Immature natural killer cell (primary cell): ENCODE measurements around the gene CDKN2B-AS1. TPM values are rescaled to one million over a fixed set of nuclear protein-coding genes. Genes with fewer than 3 reads are reported as not detected.

Experiments used
- DNase-seq, 3 donors: peaks; one replicate each; pipeline ENCODE4 v3.0.0; 2022; ENCODE audit warnings: mixed read lengths in 1 of 3
- H3K27ac Mint-ChIP-seq, 6 donors: one replicate each; pipeline ENCODE4 v1.8.0; 2020; ENCODE audit warnings: mixed read lengths in 6 of 6, mild to moderate bottlenecking in 5 of 6, inconsistent platforms in 4 of 6, moderate library complexity in 3 of 6
- H3K27me3 Mint-ChIP-seq, 3 donors: one replicate each; pipeline ENCODE4 v1.8.0; 2020 to 2021; ENCODE audit warnings: low read depth in 3 of 3, mild to moderate bottlenecking in 3 of 3, mixed read lengths in 3 of 3, moderate library complexity in 3 of 3, inconsistent platforms in 1 of 3
- H3K36me3 Mint-ChIP-seq, 3 donors: one replicate each; pipeline ENCODE4 v1.8.0; 2020; ENCODE audit warnings: mixed read lengths in 3 of 3, inconsistent platforms in 2 of 3, mild to moderate bottlenecking in 2 of 3
- H3K4me1 Mint-ChIP-seq, 2 donors: one replicate each; pipeline ENCODE4 v1.8.0; 2020; ENCODE audit warnings: inconsistent platforms in 2 of 2, mild to moderate bottlenecking in 2 of 2, mixed read lengths in 2 of 2, moderate library complexity in 1 of 2
- H3K4me3 Mint-ChIP-seq, 5 donors: one replicate each; pipeline ENCODE4 v1.8.0; 2020; ENCODE audit warnings: mild to moderate bottlenecking in 5 of 5, mixed read lengths in 5 of 5, inconsistent platforms in 3 of 5, moderate library complexity in 3 of 5
- H3K9me3 Mint-ChIP-seq, 6 donors: one replicate each; pipeline ENCODE4 v1.8.0; 2020; ENCODE audit warnings: mild to moderate bottlenecking in 6 of 6, mixed read lengths in 6 of 6, inconsistent platforms in 4 of 6, moderate library complexity in 3 of 6
- polyA plus RNA-seq, 3 donors: library from polyadenylated mRNA; unstranded; fragments of 300-500 nt; fragmentation: Illumina TruSeq; gene quantifications; one replicate each; pipeline ENCODE4 v1.2.3, GENCODE V29; 2021

The CDKN2B-AS1 gene
- polyA plus RNA-seq, 3 donors from 2014 or later: 0.55 TPM; not detected in 2

DNA sequence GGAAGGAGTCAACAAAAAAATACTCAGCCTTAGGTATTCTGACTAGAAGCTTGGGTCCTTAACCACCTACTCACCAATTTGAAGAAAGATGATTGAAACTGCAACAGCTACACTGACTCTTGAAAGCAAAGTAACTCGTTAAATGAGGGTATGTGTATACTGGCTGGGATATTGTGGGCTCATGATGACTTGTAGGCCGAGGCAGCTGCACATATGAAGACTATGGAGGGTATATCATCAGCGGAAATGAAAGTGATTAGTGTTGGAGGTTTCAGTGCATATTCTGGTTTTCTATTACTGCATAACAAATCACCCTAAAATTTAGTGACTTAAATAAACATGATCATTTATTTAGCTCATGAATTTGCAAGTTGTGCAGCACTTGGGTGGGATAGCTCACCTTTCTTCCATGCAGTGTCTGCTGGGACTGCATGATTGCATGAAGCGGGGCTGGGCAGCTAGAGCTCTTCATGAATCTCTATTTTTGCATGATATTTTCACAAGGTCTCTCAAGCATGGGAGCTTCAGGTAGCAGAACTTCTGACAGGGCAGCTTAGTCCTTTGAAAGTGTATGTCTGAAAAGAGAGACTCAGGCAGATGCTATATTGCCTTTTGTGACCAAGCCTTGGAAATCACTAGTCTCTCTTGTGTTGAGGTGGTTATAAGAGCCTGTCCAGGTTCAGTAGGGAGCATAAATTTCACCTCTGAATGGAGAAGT is 110.6 kb downstream of the CDKN2B-AS1 start:
- H3K36me3 Mint-ChIP-seq: no peaks in the 10 kb centered on the region
- no peak for DNase-seq
- no peak overlapping the region for H3K4me3 Mint-ChIP-seq
- H3K27ac Mint-ChIP-seq: no peak overlapping the region
- no peaks in the 10 kb centered on the region for H3K4me1 Mint-ChIP-seq
- H3K9me3 Mint-ChIP-seq: no peaks in the 10 kb centered on the region
- H3K27me3 Mint-ChIP-seq: peaks cover 0 to 4% (median 0%) of the 10 kb centered on the region in 3 donors

- Mint-ChIP-seq H3K4me1 (no peaks in the 10 kb centered on the region), H3K9me3 (no peaks in the 10 kb centered on the region), H3K27ac (no peak overlapping the region), H3K4me3 (no peak overlapping the region), H3K36me3 (no peaks in the 10 kb centered on the region), H3K27me3 (peaks cover 0 to 2% (median 0%) of the 10 kb centered on the region in 3 donors)
- no peak for DNase-seq
Observed at GRCh38 chr9:22107202-22108045, 112.8 kb downstream of the CDKN2B-AS1 start.

GRCh38 chr9:22108581-22109370 is 114.2 kb downstream of the CDKN2B-AS1 start:
- Mint-ChIP-seq H3K4me1 (no peaks in the 10 kb centered on the region), H3K9me3 (no peaks in the 10 kb centered on the region), H3K4me3 (no peak overlapping the region), H3K36me3 (no peaks in the 10 kb centered on the region), H3K27me3 (peaks cover 0 to 2% (median 0%) of the 10 kb centered on the region in 3 donors), H3K27ac (no peak overlapping the region)
- no peak for DNase-seq

DNA sequence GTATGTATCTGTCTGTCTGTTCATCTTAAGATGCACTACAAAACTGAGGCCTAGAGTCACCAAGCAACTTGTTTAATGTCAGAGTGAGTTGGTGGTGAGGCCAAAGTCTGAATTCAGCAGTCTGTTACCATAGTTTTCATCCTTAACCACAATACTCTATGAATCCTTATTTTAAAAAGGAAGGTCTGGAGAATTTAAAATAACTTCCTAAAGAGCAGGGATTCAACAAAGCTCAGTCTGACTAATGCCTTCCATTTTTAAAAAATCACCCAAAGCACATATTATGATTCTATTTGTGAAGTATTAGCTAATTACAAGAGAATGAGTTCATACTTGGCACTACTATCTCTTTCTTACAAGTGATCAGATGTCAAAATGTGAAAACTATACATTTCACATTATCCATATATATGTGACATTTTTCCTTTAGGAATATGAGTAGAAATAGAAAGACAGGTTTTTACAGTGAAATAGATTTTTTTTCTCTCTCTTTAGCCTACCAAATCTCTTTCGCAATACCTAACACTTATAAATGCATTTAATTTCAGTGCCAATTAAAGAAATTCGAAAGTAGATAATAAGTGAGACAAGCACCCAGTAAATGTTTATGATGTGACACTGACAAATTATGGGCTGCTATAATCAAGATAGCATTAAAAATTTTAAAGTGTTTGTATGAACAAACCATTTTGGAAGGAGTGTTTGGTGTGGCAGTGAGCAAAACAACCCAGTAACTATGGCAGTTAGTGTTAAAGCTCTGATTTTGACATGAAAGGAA is 116.8 kb downstream of the CDKN2B-AS1 start:
- H3K27me3 Mint-ChIP-seq: peaks cover 0 to 2% (median 0%) of the 10 kb centered on the region in 3 donors

GRCh38 chr9:22111954-22112247 is 117.3 kb downstream of the CDKN2B-AS1 start:
- H3K27me3 Mint-ChIP-seq: peaks cover 0 to 2% (median 0%) of the 10 kb centered on the region in 3 donors
- H3K9me3 Mint-ChIP-seq: peaks cover 0 to 3% (median 0%) of the 10 kb centered on the region in 6 donors
- no peaks in the 10 kb centered on the region for H3K4me1 Mint-ChIP-seq
- no peak overlapping the region for H3K27ac Mint-ChIP-seq
- DNase-seq: no peak
- H3K36me3 Mint-ChIP-seq: no peaks in the 10 kb centered on the region
- H3K4me3 Mint-ChIP-seq: no peak overlapping the region

More for the DNA sequence above, 116.8 kb downstream of the CDKN2B-AS1 start:
- DNase-seq: no peak
- peaks cover 0 to under 1% (median 0%) of the 10 kb centered on the region in 6 donors for H3K9me3 Mint-ChIP-seq
- no peaks in the 10 kb centered on the region for H3K4me1 Mint-ChIP-seq
- no peaks in the 10 kb centered on the region for H3K36me3 Mint-ChIP-seq
- H3K27ac Mint-ChIP-seq: no peak overlapping the region
- H3K4me3 Mint-ChIP-seq: no peak overlapping the region

- H3K36me3 Mint-ChIP-seq: no peaks in the 10 kb centered on the region
- H3K27ac Mint-ChIP-seq: no peak overlapping the region
- peak in 1 of 3 donors; percentile 18 for DNase-seq
- H3K27me3 Mint-ChIP-seq: peaks cover 0 to 2% (median 0%) of the 10 kb centered on the region in 3 donors
- H3K4me1 Mint-ChIP-seq: no peaks in the 10 kb centered on the region
- H3K9me3 Mint-ChIP-seq: peaks cover 0 to 3% (median 0%) of the 10 kb centered on the region in 6 donors
- no peak overlapping the region for H3K4me3 Mint-ChIP-seq
Observed at GRCh38 chr9:22112870-22113821, 118.6 kb downstream of the CDKN2B-AS1 start.

- H3K9me3 Mint-ChIP-seq: peaks cover 0 to 3% (median 0%) of the 10 kb centered on the region in 6 donors
- no peaks in the 10 kb centered on the region for H3K36me3 Mint-ChIP-seq
- no peak overlapping the region for H3K27ac Mint-ChIP-seq
- no peak overlapping the region for H3K4me3 Mint-ChIP-seq
- no peaks in the 10 kb centered on the region for H3K4me1 Mint-ChIP-seq
- H3K27me3 Mint-ChIP-seq: no peaks in the 10 kb centered on the region
- no peak for DNase-seq
Observed at GRCh38 chr9:22114956-22115355, 120.4 kb downstream of the CDKN2B-AS1 start.

DNA sequence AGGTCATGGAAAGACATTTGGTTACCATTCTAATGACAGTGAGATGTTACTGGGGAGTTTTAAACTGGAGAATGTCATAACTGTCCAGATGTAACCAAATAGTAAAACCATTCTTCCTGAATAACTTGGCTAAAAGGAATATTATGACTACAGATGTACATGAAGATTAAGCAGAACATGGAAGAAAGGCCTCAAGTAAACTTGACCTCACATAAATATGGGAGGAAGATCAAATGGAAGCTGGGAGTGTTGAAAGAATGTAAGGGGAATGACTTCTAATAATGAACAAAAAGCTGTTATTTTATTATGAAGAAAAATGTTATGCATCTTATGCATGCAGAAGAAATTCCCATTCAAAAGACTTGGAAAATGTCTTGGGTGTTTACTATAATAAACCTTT is 122.2 kb downstream of the CDKN2B-AS1 start:
- Mint-ChIP-seq H3K27ac (no peak overlapping the region), H3K27me3 (no peaks in the 10 kb centered on the region), H3K4me3 (no peak overlapping the region), H3K9me3 (peaks cover 0 to 3% (median 0%) of the 10 kb centered on the region in 6 donors), H3K36me3 (no peaks in the 10 kb centered on the region), H3K4me1 (no peaks in the 10 kb centered on the region)
- no peak for DNase-seq

DNA sequence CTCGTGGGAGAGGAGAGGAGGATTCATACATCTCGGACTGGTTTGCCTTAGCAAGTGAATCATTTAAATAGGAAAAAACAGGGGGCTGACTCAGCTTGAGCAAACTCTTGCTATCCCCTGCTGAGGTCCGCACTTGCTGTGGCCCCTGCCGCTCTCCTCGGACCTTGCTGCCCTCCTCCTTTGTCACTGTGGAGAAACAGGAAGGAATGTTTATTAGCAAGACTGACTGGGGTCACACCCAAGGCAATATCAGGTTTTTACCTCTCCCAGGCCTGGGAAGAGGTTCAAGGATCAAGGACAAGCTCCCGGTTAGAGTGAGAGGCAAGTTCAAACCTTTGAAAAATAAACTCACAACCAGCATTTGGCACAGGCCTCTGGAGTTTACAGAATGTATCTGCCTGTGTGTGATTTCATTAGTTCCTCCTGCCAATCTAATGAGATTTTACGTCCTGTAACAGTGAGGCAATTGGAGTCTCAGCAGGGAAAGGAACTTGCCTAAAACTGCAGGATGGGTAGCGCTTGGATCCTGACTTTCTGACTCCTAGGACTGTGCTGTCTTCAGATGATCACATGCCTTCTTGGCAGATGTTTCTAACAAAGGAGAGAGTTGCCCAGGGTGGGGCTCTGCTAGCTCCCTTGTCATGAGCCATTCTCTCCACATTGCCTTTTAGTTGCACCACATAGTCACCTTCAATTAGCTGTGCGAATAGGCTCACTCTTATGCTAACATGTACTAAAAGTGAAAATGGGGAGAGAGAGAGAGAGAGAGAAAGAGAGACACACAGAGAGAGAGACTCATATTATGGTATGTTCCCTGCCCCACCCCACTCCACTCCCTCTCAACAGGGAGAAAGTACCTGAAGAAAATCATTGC is 123.2 kb downstream of the CDKN2B-AS1 start:
- DNase-seq: no peak
- peaks cover 0 to 3% (median 0%) of the 10 kb centered on the region in 6 donors for H3K9me3 Mint-ChIP-seq
- H3K4me1 Mint-ChIP-seq: no peaks in the 10 kb centered on the region
- no peaks in the 10 kb centered on the region for H3K36me3 Mint-ChIP-seq
- H3K4me3 Mint-ChIP-seq: no peak overlapping the region
- H3K27me3 Mint-ChIP-seq: no peaks in the 10 kb centered on the region
- H3K27ac Mint-ChIP-seq: no peak overlapping the region

DNA sequence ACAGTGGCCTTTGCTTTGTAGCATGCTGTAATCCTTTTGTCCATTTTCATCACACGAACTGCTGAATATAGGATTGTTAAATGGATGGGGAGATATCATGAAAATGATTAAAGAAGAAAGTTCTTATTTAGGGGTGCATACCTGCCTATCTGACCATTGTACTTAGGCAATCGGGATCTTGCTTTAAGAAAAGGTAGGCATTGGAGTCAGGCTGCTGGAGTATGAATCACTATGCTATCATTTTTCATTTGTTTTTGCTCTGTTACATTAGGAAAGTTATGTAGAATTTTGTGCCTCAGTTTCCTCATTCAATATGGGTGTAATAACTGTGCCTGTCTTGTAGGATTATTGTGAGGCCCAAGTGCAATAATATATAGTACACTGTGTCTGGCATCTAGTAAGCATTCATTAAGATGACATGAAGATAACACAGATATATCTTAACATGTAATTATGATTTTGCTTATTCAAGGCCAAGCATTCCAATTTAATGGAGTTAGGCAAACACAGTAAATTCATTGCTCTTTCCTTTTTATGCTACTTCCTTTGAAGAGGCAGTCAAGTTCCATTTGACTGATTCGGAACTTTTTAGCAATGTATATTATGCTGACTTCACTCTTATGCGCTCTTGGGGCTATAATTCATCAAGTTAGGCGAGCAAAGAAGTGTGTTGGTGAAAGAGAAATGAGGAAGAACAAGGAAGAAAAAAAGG is 124.4 kb downstream of the CDKN2B-AS1 start:
- peaks cover 0 to 3% (median 0%) of the 10 kb centered on the region in 6 donors for H3K9me3 Mint-ChIP-seq
- no peak overlapping the region for H3K27ac Mint-ChIP-seq
- no peaks in the 10 kb centered on the region for H3K4me1 Mint-ChIP-seq
- H3K27me3 Mint-ChIP-seq: peaks cover 0 to 4% (median 2%) of the 10 kb centered on the region in 3 donors
- no peak overlapping the region for H3K4me3 Mint-ChIP-seq
- DNase-seq: no peak
- no peaks in the 10 kb centered on the region for H3K36me3 Mint-ChIP-seq

GRCh38 chr9:22119522-22120158 is 125.0 kb downstream of the CDKN2B-AS1 start:
- peak in 1 of 3 donors; percentile 15 for DNase-seq
- Mint-ChIP-seq H3K9me3 (peaks cover 0 to 4% (median 0%) of the 10 kb centered on the region in 6 donors), H3K27ac (no peak overlapping the region), H3K4me1 (no peaks in the 10 kb centered on the region), H3K36me3 (no peaks in the 10 kb centered on the region), H3K27me3 (peaks cover 0 to 4% (median 2%) of the 10 kb centered on the region in 3 donors), H3K4me3 (no peak overlapping the region)
